GM12892 (cell line): ENCODE measurements around the gene OTUB2.

Source experiments
- POLR2A ChIP-seq: IDR thresholded peaks from 2 replicates; pipeline ENCODE4 v1.6.1; 2011; ENCODE audit warnings: low read depth, low read length, control low read depth
- TAF1 ChIP-seq: IDR thresholded peaks from 2 replicates; pipeline ENCODE4 v1.6.1; 2011; ENCODE audit warnings: low read depth, mild to moderate bottlenecking, control low read depth, low read length, borderline replicate concordance

DNA sequence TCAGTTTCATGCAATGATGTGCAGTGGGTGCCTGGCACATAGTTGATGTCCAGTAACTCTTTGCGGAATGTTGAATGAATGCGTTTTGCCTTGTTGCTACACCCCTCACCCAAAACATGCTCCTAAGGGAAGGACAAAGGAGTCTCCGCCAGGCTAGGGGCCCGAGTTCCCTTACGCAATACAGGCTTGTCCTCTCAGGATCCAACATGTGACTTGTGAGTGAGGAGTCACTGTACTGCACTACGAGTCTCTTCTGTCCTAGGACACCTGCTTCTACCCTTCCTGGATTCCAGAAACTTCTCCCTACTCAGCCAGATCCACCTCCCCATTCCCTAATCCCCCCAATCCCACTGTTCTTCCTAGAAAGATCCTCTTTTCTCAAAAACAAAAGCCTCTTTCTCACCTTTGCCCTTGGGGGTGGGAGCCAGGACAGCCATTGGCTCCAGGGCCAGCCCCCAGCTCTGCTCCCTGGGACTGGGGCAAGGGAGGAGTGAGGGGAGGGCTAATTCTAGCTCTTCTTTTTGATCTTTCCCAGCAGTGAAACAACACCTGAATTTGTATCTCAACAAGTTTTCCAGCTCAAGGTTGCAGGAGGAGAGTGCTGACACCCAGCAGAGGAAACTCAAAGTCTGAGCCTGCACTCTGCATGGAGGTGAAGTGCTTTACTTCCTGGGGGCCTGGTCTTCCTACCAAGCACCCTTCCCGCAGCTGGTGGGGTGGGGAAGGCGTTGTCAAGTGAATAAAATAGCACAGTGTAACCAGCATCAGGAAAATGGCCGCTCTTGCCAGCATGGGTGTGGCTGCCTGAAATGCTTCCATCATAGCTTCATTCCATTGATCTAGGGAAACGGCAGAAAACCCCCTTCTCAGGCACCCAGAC, 3.4 kb upstream of the OTUB2 start:
- TF ChIP-seq TAF1 (no peak), POLR2A (no peak)
